GM19035 (cell line): ENCODE measurements around the gene NSD2.
"Not testable (repeated sequence)": the region's sequence is repeated elsewhere in the genome, so short reads cannot be mapped to it uniquely, and the experiment has no call there.

Experiments used
- ATAC-seq: cut with Tn5 transposase; IDR thresholded peaks from one replicate; pipeline ENCODE4 v1.9.1; 2021; ENCODE audit not compliant: unreplicated experiment

Gene NSD2

GRCh38 chr4:2031161-2031560, 160.0 kb downstream of the NSD2 start:
- not testable (repeated sequence) for ATAC-seq
